KMS-11 (cell line): Measurements from ENCODE around the gene BLTP3B.
"Not testable (repeated sequence)": the region's sequence is repeated elsewhere in the genome, so short reads cannot be mapped to it uniquely, and the experiment has no call there.

Source experiments
- H2AFZ ChIP-seq: fragments of 200-600 bp; sonication (generic); 2 replicates; pipeline ENCODE4 v1.6.1; 2016; ENCODE audit warnings: antibody characterized with exemption, mixed run types, low read depth
- H3K27ac ChIP-seq: fragments of 200-600 bp; sonication (generic); 2 replicates; pipeline ENCODE4 v1.6.1; 2016; ENCODE audit warnings: mild to moderate bottlenecking, mixed run types
- H3K27me3 ChIP-seq: fragments of 200-600 bp; sonication (generic); 2 replicates; pipeline ENCODE4 v1.6.1; 2017; ENCODE audit warnings: mild to moderate bottlenecking, low read depth, mixed run types, moderate library complexity; ENCODE audit not compliant: insufficient read depth
- H3K36me3 ChIP-seq: fragments of 200-600 bp; sonication (generic); 2 replicates; pipeline ENCODE4 v1.6.1; 2017; ENCODE audit warnings: mild to moderate bottlenecking, mixed run types; ENCODE audit not compliant: insufficient read depth
- H3K4me1 ChIP-seq: fragments of 200-600 bp; sonication (generic); 2 replicates; pipeline ENCODE4 v1.6.1; 2016; ENCODE audit warnings: mild to moderate bottlenecking, low read depth, mixed run types; ENCODE audit not compliant: poor library complexity, severe bottlenecking
- H3K4me2 ChIP-seq: fragments of 200-600 bp; sonication (generic); 2 replicates; pipeline ENCODE4 v1.7.0; 2016; ENCODE audit warnings: mild to moderate bottlenecking, mixed run types
- H3K4me3 ChIP-seq: fragments of 200-600 bp; sonication (generic); IDR thresholded peaks from 2 replicates; pipeline ENCODE4 v1.6.1; 2017; ENCODE audit warnings: low read depth, low read length, mixed read lengths; ENCODE audit not compliant: insufficient read depth
- H3K79me2 ChIP-seq: fragments of 200-600 bp; sonication (generic); 2 replicates; pipeline ENCODE4 v1.6.1; 2016; ENCODE audit warnings: low read depth, mixed run types; ENCODE audit not compliant: insufficient read depth
- H3K9ac ChIP-seq: fragments of 200-600 bp; sonication (generic); 2 replicates; pipeline ENCODE4 v1.6.1; 2016; ENCODE audit warnings: mild to moderate bottlenecking, mixed run types
- H4K20me1 ChIP-seq: fragments of 200-600 bp; sonication (generic); 2 replicates; pipeline ENCODE4 v1.6.1; 2016; ENCODE audit warnings: mild to moderate bottlenecking, mixed run types; ENCODE audit not compliant: insufficient read depth
- CTCF ChIP-seq: fragments of 200-600 bp; sonication (generic); conservative IDR thresholded peaks from 2 replicates; pipeline ENCODE4 v1.6.1; 2017; ENCODE audit warnings: low read depth, mild to moderate bottlenecking, antibody characterized with exemption, low read length, moderate library complexity, mixed read lengths

BLTP3B gene

DNA sequence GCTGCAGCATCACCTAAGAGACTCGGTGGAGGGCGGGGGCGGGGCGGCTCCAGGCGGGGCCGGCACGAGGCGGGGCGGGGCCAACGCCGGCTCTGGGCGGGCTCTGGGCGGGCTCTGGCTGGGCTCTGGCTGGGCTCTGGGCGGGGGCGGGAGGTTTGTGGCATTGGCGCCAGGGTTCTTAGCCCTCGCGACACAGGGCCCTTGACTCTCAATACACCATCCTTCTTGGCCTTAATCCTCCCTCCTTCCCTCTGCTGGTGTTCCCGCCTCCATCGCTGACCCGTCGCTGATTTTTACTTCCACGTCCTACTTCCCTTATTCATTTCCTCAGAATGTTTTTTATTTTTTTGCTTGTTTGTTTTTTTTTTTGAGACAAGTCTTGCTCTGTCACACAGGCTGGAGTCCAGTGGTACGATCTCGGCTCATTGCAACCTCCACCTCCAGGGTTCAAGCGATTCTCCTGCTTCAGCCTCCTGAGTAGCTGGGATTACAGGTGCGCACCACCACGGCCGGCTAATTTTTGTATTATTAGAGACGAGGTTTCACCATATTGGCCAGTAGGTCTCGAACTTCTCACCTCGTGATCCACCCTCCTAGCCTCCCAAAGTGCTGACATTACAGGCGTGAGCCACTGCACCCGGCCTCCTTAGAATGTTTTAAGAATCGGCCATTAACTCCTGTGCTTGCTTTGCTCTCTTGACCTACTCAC, at the start of gene BLTP3B:
Gene BLTP3B, minus strand, starts transcription at position 24 of the 709 bp plus-strand sequence. CDS start 239 bp downstream, outside the sequence.
- Histone ChIP-seq H3K36me3 (no peaks in the 10 kb centered on the region), H3K4me2 (peak within 1 kb of the TSS; percentile 62), H2AFZ (peak within 1 kb of the TSS; percentile 83), H3K9ac (peak within 1 kb of the TSS; percentile 95), H3K27me3 (no peaks in the 10 kb centered on the region), H3K4me1 (peaks cover 23% of the 10 kb centered on the region), H3K27ac (peak within 1 kb of the TSS; percentile 90), H4K20me1 (no peaks in the 10 kb centered on the region), H3K79me2 (peaks cover 42% of the 10 kb centered on the region; the same call in 1 of the 2 replicates), H3K4me3 (no peak within 1 kb of the TSS)
- no peak for TF ChIP-seq CTCF

DNA sequence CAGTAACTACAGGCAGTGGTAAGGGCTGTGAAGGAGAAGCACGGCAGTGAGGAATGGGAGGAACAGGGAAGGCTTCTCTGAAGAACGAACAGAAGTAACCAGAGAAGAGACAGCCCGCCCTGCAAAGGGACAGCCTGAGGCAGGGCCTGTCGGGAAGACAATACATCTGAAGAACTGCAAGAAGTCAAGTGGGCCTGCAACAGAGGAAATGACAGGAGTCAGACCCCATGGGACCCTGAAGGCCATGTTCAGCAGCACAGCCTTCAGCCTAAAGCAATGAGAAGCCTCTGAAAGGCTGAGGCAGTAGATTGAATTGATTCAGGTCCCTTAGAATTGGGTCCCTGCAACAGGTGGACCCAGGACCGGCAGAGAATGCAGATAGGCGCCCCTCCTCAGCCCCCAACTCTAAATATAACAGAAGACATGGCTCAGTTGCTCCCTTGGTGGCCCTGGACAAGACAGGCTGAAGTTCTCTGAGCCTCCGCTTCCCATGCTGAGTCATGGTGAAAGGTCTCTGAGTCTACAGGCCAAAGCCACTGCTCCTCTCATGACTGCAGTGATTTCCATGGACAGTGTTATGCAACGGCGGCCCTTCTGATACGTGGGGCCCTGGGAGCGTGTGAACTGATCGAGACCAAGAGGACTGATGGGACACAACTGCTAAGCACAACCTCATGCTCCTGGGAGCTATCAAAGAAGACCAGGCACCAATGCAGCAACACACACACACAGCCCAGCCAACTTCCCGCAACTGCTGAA, 47.1 kb upstream of the BLTP3B start:
- Histone ChIP-seq H3K9ac (no peak overlapping the region), H4K20me1 (no peaks in the 10 kb centered on the region), H3K27me3 (no peaks in the 10 kb centered on the region), H3K4me3 (no peak overlapping the region), H3K79me2 (no peaks in the 10 kb centered on the region), H3K4me1 (peaks cover 13% of the 10 kb centered on the region), H3K27ac (no peak overlapping the region), H3K36me3 (no peaks in the 10 kb centered on the region), H3K4me2 (no peak overlapping the region), H2AFZ (no peak overlapping the region)
- no peak for TF ChIP-seq CTCF

GRCh38 chr12:100188888-100189635, 46.4 kb upstream of the BLTP3B start:
- H3K4me1 ChIP-seq: peaks cover 21% of the 10 kb centered on the region
- not testable (repeated sequence) for H3K4me3 ChIP-seq, H3K4me2 ChIP-seq, H3K9ac ChIP-seq, H3K79me2 ChIP-seq, H3K36me3 ChIP-seq, H4K20me1 ChIP-seq, H3K27me3 ChIP-seq, H2AFZ ChIP-seq, H3K27ac ChIP-seq

GRCh38 chr12:100187857-100188519, 45.3 kb upstream of the BLTP3B start:
- Histone ChIP-seq H3K27ac (no peak overlapping the region), H3K4me2 (no peak overlapping the region), H3K4me1 (peaks cover 21% of the 10 kb centered on the region), H3K36me3 (no peaks in the 10 kb centered on the region), H2AFZ (no peak overlapping the region), H4K20me1 (no peaks in the 10 kb centered on the region), H3K27me3 (no peaks in the 10 kb centered on the region), H3K9ac (no peak overlapping the region), H3K4me3 (no peak overlapping the region), H3K79me2 (no peaks in the 10 kb centered on the region)
- TF ChIP-seq CTCF: no peak
